Measurements from ENCODE around the gene RHOG.
"Not testable (repeated sequence)": the region's sequence is repeated elsewhere in the genome, so short reads cannot be mapped to it uniquely, and the experiment has no call there.

The RHOG gene

GRCh38 chr11:3823303-3823702 is 17.5 kb downstream of the RHOG start:
- TF ChIP-seq, protein P1, sequence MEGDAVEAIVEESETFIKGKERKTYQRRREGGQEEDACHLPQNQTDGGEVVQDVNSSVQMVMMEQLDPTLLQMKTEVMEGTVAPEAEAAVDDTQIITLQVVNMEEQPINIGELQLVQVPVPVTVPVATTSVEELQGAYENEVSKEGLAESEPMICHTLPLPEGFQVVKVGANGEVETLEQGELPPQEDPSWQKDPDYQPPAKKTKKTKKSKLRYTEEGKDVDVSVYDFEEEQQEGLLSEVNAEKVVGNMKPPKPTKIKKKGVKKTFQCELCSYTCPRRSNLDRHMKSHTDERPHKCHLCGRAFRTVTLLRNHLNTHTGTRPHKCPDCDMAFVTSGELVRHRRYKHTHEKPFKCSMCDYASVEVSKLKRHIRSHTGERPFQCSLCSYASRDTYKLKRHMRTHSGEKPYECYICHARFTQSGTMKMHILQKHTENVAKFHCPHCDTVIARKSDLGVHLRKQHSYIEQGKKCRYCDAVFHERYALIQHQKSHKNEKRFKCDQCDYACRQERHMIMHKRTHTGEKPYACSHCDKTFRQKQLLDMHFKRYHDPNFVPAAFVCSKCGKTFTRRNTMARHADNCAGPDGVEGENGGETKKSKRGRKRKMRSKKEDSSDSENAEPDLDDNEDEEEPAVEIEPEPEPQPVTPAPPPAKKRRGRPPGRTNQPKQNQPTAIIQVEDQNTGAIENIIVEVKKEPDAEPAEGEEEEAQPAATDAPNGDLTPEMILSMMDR (IDR thresholded peaks at IDR 0.05; ENCODE audit: low read depth, low read length, missing control alignments): no peak
- H3K4me3 ChIP-seq (ENCODE audit: low read depth, low read length): no peak overlapping the region
- DNase-seq (ENCODE audit: low read depth): no peak

GRCh38 chr11:3822312-3822711 is 18.4 kb downstream of the RHOG start:
- DNase-seq (ENCODE audit: low read depth): no peak
- TF ChIP-seq, protein P1 (IDR thresholded peaks at IDR 0.05; ENCODE audit: low read depth, low read length, missing control alignments): no peak
- H3K4me3 ChIP-seq (ENCODE audit: low read depth, low read length): no peak overlapping the region

GRCh38 chr11:3820971-3821370 is 19.8 kb downstream of the RHOG start:
- no peak overlapping the region for H3K4me3 ChIP-seq (ENCODE audit: low read depth, low read length)
- DNase-seq (ENCODE audit: low read depth): no peak
- TF ChIP-seq, protein P1 (IDR thresholded peaks at IDR 0.05; ENCODE audit: low read depth, low read length, missing control alignments): no peak

DNA sequence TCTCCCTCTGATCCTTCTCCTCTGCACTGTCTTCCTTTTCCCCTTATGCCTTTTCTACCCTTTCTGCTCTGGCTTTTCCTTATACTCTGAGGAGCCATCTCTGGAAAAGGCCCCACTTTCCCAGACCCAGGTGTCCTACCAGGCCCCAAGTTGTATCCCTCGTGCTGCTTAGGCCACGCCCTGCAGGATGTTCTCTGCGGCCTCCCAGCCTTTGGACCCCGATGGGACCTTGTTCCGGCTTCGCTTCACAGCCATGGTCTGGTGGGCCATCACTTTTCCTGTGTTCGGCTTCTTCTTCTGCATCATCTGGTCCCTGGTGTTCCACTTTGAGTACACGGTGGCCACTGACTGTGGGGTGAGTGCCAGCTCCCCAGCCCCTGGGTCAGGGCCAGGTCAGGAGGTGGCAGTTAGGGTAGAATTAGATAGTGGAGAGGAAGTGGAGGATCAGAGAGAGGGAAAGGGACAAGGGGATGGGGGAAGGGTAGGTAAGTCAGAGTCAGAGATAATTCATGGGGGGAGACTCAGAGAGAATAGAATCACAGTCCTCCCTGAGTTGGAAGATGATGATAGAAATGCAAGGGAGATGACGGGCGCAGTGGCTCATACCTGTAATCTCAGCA is 23.5 kb downstream of the RHOG start:
- no peak overlapping the region for H3K4me3 ChIP-seq (ENCODE audit: low read depth, low read length)
- DNase-seq (ENCODE audit: low read depth): no peak
- TF ChIP-seq, protein P1 (IDR thresholded peaks at IDR 0.05; ENCODE audit: low read depth, low read length, missing control alignments): no peak

GRCh38 chr11:3816673-3817072 is 24.1 kb downstream of the RHOG start:
- no peak for DNase-seq (ENCODE audit: low read depth)
- TF ChIP-seq, protein P1 (IDR thresholded peaks at IDR 0.05; ENCODE audit: low read depth, low read length, missing control alignments): no peak

DNA sequence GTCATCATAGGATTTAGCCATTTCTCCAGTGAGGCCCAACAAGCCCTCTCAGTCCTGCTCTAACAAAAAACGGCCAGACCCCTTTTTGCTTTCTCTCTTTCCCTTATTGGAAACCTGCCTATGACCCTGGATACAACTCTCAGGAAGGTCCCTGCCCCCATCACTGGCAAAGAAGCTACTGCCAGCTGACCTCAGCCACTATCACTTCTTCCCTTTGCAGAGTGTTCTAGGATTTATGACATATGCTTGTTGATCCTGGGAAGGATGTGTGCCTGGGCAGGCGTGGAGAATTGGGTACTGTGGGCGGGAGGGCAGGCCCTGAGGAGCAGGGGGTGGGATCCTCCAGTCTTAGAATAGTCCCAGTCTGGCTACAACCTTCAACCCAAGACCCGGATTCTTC is 24.9 kb downstream of the RHOG start:
- H3K4me3 ChIP-seq (ENCODE audit: low read depth, low read length): no peak overlapping the region
- TF ChIP-seq, protein P1 (IDR thresholded peaks at IDR 0.05; ENCODE audit: low read depth, low read length, missing control alignments): no peak
- DNase-seq (ENCODE audit: low read depth): no peak

More at GRCh38 chr11:3816673-3817072, 24.1 kb downstream of the RHOG start:
- H3K4me3 ChIP-seq (ENCODE audit: low read depth, low read length): no peak overlapping the region

- not testable (repeated sequence) for H3K4me3 ChIP-seq (ENCODE audit: low read depth, low read length); DNase-seq (ENCODE audit: low read depth)
Measured at GRCh38 chr11:3814832-3815231, 25.9 kb downstream of the RHOG start.

All from GM12864 (cell line).